Retina (tissue), 1 donor: ENCODE measurements around the gene SEL1L.
"Not testable (repeated sequence)": the region's sequence is repeated elsewhere in the genome, so short reads cannot be mapped to it uniquely, and the experiment has no call there.

ENCODE experiments used
- DNase-seq: peaks from one replicate; pipeline ENCODE4 v3.0.0-alpha.2; 2016

SEL1L gene

GRCh38 chr14:81472096-81472800, 61.4 kb downstream of the SEL1L start:
- no peak for DNase-seq

DNA sequence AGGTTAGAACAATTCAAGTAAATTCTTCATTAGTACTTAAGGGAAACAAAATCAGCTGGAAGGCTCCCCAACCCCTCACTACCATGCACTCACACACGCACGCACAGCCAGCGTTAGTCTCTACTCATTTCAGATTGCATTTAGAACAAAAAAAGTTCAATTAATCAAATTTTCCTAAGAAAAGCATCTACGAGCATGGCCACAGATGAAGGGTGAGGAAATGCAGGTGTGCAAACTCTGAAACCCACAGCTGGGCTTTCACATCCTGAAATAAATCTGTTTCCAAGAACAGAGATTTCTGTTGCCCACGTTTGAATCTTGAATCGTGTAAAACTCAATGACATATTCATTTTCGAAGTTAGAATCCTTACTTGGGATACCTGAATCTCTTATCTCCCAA, 62.6 kb downstream of the SEL1L start:
- no peak for DNase-seq

DNA sequence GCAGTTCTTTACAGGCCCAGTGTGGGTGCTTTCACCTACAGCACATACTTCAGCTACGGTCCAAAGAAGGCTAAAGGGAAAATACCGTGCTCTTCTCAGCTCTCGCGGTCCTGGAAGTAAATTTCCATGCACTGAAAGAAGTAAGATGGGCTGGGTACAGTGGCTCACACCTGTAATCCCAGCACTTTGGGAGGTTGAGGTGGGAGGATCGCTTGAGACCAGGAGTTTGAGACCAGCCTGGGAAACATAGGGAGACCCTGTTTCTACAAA, 63.2 kb downstream of the SEL1L start:
- DNase-seq, result not testable (repeated sequence)

DNA sequence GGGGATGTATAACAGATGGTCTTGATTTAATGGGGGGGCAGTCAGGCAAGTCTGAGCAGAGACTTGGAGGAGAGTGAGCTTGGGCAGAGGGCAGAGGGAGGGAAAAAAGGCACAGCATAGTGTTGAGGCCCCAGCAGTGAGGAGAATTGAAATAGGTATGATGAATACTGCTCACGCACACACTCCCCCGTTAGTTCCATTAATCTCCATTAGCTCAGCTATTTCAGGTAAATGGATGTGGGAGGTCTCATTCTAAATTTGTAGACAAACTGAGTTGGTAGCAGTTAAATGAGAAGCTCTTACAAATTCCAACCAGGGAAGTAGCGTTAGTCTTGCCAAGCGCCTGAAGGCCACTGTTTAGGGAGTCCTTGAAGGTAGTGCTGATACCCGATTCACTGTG, 66.8 kb downstream of the SEL1L start:
- DNase-seq, result no peak

DNA sequence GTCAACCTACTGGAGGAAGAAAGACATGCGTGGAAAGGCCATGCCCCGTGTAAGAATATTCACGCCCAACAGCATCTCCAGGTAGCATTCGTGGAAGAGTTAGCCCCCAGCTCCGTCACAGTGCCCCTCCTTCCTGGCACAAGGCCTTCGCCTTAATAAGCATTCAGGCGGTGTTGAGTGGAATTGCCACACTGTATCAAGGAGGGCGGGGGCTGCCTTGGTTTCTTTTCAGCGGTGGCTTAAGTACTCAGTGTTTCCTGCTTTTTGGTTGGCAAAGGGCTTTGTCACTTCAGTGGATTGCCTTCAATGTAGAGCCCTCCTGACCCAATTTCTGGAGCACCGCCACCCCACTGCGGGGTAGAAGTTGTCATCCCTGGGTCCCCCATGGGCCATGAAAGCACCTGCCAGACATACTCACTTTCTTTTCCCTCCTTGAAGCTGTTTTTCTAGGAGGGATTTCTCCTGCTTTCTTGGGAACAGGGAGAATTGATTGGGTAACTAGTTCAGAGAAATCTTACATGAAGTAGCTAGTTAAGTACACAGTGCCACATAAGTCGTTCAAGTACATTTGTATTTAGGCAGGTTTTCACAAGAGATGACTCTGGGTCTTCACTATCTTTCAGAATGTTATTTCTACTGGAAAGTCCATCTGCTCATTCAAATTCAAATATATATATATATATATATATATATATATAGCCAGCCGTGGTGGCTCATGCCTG, 68.0 kb downstream of the SEL1L start:
- no peak for DNase-seq

- DNase-seq, result not testable (repeated sequence)
Observed at GRCh38 chr14:81465003-81465392, 68.7 kb downstream of the SEL1L start.

DNA sequence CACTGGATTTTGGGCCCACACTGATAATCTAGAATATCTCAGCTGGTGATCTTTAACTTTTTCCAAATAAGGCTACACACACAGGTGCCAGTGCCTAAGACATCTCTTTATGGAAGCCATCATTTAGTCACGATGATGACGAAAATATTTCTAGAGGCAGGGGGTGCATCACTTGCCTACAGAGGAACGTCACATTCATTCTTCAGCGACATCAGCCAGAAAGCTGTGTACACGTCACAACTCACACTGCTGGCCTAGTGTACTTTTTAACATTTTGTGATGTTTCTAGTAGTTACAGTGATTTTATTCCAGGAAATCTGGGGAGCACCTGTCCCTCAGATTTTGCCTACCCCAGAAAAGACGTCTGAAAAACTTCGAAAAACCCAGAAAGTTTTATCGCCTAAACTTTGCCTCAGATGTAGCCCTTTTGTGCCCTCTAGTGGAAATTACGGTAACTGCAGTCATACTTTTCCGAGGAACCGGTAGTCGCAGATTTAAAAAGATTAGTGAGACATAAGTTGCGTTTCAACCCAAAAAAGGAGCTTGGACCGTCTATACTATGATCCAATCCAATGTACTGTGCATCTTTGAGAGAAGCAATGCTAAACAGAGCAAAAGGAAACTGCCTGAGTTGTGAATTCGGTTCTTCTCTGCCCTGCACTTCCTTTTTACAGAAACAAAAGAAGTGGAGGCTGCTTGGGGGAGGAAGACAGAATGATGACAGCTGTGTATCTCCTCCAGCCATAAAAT, 69.2 kb downstream of the SEL1L start:
- peak; percentile 90 for DNase-seq

DNA sequence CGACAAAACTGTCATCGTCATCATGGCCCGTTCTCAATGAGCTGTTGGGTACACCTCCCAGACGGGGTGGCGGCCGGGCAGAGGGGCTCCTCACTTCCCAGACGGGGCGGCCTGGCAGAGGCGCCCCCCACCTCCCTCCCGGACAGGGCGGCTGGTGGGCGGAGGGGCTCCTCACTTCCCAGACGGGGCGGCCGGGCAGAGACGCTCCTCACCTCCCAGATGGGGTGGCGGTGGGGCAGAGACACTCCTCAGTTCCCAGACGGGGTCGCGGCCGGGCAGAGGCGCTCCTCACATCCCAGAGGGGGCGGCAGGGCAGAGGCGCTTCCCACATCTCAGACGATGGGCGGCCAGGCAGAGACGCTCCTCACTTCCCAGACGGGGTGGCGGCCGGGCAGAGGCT, 71.3 kb downstream of the SEL1L start:
- DNase-seq, result not testable (repeated sequence)

DNA sequence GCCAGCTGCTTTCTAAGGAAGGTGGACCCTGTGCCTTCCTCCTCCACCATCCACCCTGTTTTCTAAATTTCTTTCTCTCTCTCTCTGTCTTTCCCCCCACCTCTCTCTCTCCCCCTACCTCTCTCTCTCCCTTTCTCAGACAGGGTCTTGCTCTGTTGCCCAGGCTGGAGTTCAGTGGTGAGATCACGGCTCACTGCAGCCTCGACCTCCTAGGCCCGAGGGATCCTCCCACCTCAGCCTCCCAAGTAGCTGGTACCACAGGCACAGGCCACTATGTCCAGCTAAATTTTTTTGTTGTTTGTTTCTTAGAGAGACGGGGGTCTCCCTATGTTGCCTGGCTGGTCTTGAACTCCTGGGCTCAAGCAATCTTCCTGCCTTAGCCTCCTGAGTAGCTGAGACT, 73.7 kb downstream of the SEL1L start:
- no peak for DNase-seq

GRCh38 chr14:81458352-81458751, 75.3 kb downstream of the SEL1L start:
- DNase-seq, result no peak

DNA sequence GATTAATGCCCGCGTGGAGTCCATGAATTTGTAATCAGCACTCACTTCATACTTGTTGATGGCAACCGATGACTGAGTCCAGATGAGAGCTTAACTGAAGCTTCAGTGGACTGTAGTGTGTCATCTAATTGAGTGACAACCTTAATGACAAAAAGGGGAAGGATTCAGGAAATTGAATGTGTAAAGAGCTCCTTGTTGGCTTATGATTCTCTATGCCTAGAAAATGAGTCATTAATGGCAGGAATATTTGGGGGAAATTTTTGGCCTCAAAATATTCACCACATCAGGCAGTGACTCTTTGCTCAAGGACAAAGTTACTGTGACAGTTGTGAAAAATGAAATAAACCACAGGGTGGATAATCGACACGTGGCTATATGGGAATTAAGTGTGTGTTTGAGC, 78.3 kb downstream of the SEL1L start:
- no peak for DNase-seq

- no peak for DNase-seq
Observed at GRCh38 chr14:81454572-81455218, 79.0 kb downstream of the SEL1L start.

DNA sequence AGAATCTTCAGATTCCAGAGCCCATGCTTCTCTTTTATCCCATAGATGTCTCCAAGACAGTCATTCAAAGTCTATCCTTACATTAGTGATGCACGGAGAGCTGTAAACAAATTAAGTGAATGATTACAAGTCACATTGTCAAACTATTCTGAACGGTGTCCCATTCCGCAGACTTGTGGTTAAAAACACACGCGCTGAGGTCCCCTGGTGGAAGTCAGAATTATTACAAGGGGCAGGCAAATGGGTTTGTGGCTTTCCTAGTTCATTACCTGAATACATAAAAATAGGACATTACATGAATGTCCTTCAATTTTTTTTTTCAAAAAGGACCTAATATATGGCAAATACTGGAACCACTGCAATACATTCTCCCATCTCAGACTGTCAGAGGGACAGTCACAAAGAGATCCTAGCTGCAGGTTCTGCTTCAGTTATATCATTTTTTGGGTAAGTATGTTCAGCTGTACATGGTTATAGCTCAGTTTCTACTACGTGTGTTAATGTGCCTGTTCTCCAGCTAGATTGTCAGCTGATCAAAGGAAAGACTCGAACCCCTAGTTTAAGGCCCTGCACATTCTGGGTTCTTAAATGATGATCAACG, 80.4 kb downstream of the SEL1L start:
- DNase-seq, result peak; percentile 78

DNA sequence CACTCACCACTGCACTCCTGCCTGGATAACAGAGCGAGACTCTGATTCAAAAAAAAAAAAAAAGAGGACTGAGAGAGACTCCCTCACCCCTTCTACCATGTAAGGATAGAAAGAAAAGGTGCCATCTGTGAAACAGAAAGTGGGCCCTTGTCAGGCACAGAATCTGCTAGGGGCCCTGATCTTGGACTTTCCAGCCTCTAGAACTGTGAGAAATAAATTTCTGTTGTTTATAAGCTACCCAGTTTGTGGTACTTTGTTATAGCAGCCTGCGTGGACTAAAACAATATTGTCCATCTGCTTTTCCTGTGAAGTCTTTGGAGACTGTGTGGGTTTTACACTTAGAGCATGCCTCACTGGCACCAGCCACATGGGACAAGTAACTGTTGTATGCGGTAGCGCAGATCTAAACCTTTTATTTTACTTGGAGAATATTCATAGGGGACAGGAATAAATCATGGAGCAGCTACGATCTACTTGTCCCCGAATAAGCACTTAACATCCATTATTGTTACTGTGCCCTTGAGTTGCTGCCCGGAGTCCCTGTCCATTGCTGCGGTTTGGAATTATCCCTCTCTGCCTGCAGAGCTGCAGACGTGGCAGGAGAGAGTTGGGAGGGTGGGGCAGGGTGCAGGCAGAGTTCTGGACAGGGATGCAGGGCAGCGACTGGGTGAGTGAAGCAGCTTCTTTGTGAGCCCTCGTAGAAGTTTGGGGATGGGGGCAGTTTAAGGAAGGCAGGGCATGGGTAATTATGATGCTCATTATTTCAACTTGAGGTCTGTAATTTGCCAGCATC, 81.1 kb downstream of the SEL1L start:
- DNase-seq, result peak; percentile 73

GRCh38 chr14:81450976-81451375, 82.7 kb downstream of the SEL1L start:
- DNase-seq, result no peak

DNA sequence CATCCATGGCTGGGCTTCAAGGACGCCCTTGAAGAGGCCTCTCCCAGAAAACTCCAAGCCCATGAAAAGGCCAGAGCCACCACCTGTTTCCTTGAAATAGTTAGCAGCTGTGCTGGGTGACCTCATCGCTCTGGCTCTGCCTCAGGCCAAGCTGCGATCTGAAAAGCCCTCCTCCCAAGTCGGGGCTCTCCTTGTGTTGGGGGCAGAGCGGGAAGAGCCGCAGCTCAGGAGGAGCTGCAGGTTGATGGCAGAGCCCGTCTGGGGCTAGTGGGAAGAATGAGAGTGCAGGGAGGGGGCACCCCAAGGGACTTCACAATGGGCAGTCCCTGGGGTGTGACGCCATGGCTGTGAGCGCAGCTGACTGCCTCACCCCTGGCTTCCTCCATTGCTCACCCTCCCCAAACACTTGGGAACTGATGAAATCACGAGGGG, 83.5 kb downstream of the SEL1L start:
- DNase-seq, result peak; percentile 74

DNA sequence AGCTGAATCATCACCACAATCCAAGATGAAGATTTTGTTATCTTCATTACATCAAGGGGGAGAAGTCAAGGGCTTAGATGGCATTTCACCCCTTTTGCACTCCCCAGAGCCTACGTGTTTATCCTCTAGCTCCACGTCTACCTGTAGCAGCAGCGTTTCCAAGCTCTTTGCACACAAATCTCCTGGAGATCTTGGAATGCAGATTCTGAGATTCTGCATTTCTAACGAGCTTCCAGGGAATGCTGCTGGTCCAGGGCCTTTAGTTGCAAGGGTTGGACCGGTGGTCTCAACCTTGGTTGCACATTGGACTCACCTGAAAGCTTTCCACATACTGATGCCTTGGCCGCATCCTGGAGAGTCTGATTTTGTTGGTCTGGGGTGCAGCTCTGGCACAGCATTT, 84.1 kb downstream of the SEL1L start:
- no peak for DNase-seq

DNA sequence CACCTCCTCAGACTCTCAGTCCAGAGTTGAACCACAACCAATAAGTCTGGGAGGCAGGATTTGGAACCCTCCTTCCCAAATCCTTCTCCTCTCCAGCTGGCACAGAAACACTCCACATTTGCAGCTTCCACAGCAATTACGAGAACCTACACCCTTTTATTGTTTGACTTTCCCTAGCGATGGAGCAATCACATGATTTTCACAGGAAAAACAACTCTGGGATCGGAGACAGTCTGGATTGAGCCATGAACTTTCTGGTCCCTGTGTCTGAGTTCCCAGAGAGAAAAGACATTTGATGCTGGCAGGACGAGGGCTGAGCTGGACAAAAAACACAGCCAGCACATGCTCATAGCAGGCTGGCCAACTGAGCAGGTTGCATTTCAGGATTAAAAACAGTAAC, 84.5 kb downstream of the SEL1L start:
- no peak for DNase-seq

GRCh38 chr14:81447021-81447764, 86.5 kb downstream of the SEL1L start:
- DNase-seq, result no peak

GRCh38 chr14:81446279-81447007, 87.2 kb downstream of the SEL1L start:
- no peak for DNase-seq

DNA sequence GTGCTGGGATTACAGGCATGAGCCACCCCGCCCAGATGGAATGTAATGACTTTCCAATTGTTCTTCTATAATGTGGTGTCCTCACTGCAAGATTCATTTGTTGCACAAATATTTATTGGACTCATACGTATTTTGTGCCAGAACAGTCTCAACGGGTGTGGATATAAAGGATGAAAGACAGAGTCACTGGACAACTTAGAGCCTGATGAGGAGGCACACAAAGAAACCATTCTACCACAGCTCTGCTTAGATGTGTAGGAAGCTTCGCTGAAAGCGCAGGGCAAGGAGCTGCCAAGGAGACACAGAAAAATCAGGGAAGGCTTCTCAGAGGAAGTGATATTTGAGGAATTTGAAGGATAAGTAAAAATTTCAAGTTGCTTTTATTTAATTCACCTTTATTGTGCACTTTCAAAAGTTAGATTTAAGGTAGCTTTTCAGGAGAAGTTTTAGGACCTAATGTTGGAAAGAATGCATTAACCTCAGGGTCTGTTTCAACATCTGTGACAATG, 92.0 kb downstream of the SEL1L start:
- no peak for DNase-seq
